HFFc6 (cell line): Measurements from ENCODE around the gene CMBL. TPM values are rescaled to one million over a fixed set of nuclear protein-coding genes. Genes with fewer than 3 reads are reported as not detected.

Experiments
- DNase-seq: peaks from one replicate; pipeline ENCODE4 v3.0.0-alpha.2; 2018
- H3K27ac Mint-ChIP-seq: 2 replicates; pipeline ENCODE4 v1.8.0; 2020; ENCODE audit warnings: mild to moderate bottlenecking, mixed read lengths
- H3K27me3 Mint-ChIP-seq: 2 replicates; pipeline ENCODE4 v1.8.0; 2021; ENCODE audit warnings: mild to moderate bottlenecking, moderate library complexity, mixed read lengths; ENCODE audit not compliant: insufficient read depth
- H3K36me3 Mint-ChIP-seq: 2 replicates; pipeline ENCODE4 v1.8.0; 2021; ENCODE audit warnings: low read depth, mixed read lengths
- H3K4me1 Mint-ChIP-seq: 2 replicates; pipeline ENCODE4 v1.8.0; 2020; ENCODE audit warnings: low read depth, mixed read lengths
- H3K4me3 Mint-ChIP-seq: 2 replicates; pipeline ENCODE4 v1.8.0; 2020; ENCODE audit warnings: mild to moderate bottlenecking, moderate library complexity, mixed read lengths
- H3K9me3 Mint-ChIP-seq: 2 replicates; pipeline ENCODE4 v1.8.0; 2020; ENCODE audit warnings: mild to moderate bottlenecking, mixed read lengths
- CTCF ChIP-seq: fragments of 200-600 bp; sonication (generic); IDR thresholded peaks from 2 replicates; pipeline ENCODE4 v1.5.0; 2021; ENCODE audit warnings: antibody characterized with exemption, mild to moderate bottlenecking
- total RNA-seq, 6 experiments: library from RNA; stranded (reverse); fragmentation: NEBNext Ultra II Directional; extraction: Animal tissue kit (Norgen Biotek cat#: 25700); gene quantifications; 2 replicates in 1 of 6; 3 replicates in 5 of 6; pipeline ENCODE4 v1.2.3, GENCODE V29; 2021

CMBL gene
- total RNA-seq, 6 experiments from 2014 or later: 30.2 to 39.0 (median 38.0) TPM

- no peaks in the 10 kb centered on the region for H3K9me3 Mint-ChIP-seq
These were observed 23.6 kb downstream of the CMBL start for GRCh38 chr5:10283927-10284635.

GRCh38 chr5:10279925-10280720 lies 27.6 kb downstream of the CMBL start:
- DNase-seq: no peak
- peaks cover 8% of the 10 kb centered on the region; the same call in 1 of the 2 replicates for H3K36me3 Mint-ChIP-seq
- no peaks in the 10 kb centered on the region for H3K9me3 Mint-ChIP-seq
- peaks cover 3% of the 10 kb centered on the region for H3K27me3 Mint-ChIP-seq
- peaks cover 10% of the 10 kb centered on the region; the same call in 1 of the 2 replicates for H3K4me1 Mint-ChIP-seq
- H3K4me3 Mint-ChIP-seq: no peak overlapping the region
- TF ChIP-seq CTCF: no peak
- H3K27ac Mint-ChIP-seq: no peak overlapping the region

More at GRCh38 chr5:10283927-10284635, 23.6 kb downstream of the CMBL start:
- Mint-ChIP-seq H3K27me3 (peaks cover 3% of the 10 kb centered on the region; the same call in 1 of the 2 replicates), H3K4me3 (no peak overlapping the region), H3K4me1 (peaks cover 30% of the 10 kb centered on the region), H3K27ac (peak overlapping the region; percentile 49; the same call in 1 of the 2 replicates), H3K36me3 (peaks cover 13% of the 10 kb centered on the region)
- peak; percentile 55 for DNase-seq
- peak; percentile 99 for TF ChIP-seq CTCF

- peaks cover 8% of the 10 kb centered on the region; the same call in 1 of the 2 replicates for H3K4me1 Mint-ChIP-seq
- DNase-seq: no peak
- no peaks in the 10 kb centered on the region for H3K9me3 Mint-ChIP-seq
- no peak overlapping the region for H3K27ac Mint-ChIP-seq
- peaks cover 3% of the 10 kb centered on the region for H3K27me3 Mint-ChIP-seq
- H3K4me3 Mint-ChIP-seq: no peak overlapping the region
- TF ChIP-seq CTCF: no peak
- H3K36me3 Mint-ChIP-seq: peaks cover 8% of the 10 kb centered on the region; the same call in 1 of the 2 replicates
These were observed 28.4 kb downstream of the CMBL start for GRCh38 chr5:10279328-10279727.

- Mint-ChIP-seq H3K4me1 (peaks cover 2% of the 10 kb centered on the region; the same call in 1 of the 2 replicates), H3K27me3 (peaks cover 1% of the 10 kb centered on the region), H3K9me3 (no peaks in the 10 kb centered on the region)
These were observed 28.9 kb downstream of the CMBL start for GRCh38 chr5:10278658-10279279.

More at GRCh38 chr5:10278658-10279279, 28.9 kb downstream of the CMBL start:
- H3K4me3 Mint-ChIP-seq: no peak overlapping the region
- no peak overlapping the region for H3K27ac Mint-ChIP-seq
- no peak for DNase-seq
- peaks cover 8% of the 10 kb centered on the region; the same call in 1 of the 2 replicates for H3K36me3 Mint-ChIP-seq
- TF ChIP-seq CTCF: no peak
